Sigmoid colon (tissue), 4 donors: ENCODE data around the gene TUBGCP2.

Source experiments
- CTCF ChIP-seq, 4 experiments: fragments of 450-650 bp in 3 of 4; fragments of 200-600 bp in 1 of 4; IDR thresholded peaks; one replicate each; pipeline ENCODE4 v1.5.1; 2016 to 2019; ENCODE audit warnings: antibody characterized with exemption in 4 of 4, mild to moderate bottlenecking in 3 of 4, moderate library complexity in 2 of 4
- EP300 ChIP-seq, 4 donors: sonication (generic); formaldehyde crosslinking; IDR thresholded peaks; one replicate each; pipeline ENCODE4 v1.6.1; 2017; ENCODE audit warnings: antibody characterized with exemption in 4 of 4
- POLR2A ChIP-seq, 2 donors: fragments of 450-650 bp; IDR thresholded peaks; one replicate each; pipeline ENCODE4 v1.6.1; 2016; ENCODE audit warnings: antibody characterized with exemption in 2 of 2, mild to moderate bottlenecking in 2 of 2, moderate library complexity in 2 of 2
- POLR2AphosphoS5 ChIP-seq, 4 donors: sonication (generic); formaldehyde crosslinking; IDR thresholded peaks; one replicate each; pipeline ENCODE4 v1.6.1; 2017; ENCODE audit warnings: antibody characterized with exemption in 4 of 4

- TF ChIP-seq POLR2A (IDR thresholded peaks at IDR 0.05) = no peak
- no peak for TF ChIP-seq POLR2AphosphoS5 (IDR thresholded peaks at IDR 0.05)
- TF ChIP-seq CTCF (IDR thresholded peaks at IDR 0.05) = no peak
- no peak for TF ChIP-seq EP300 (IDR thresholded peaks at IDR 0.05)
These were observed 33.0 kb downstream of the TUBGCP2 start for GRCh38 chr10:133275684-133276092.
